ENCODE measurements around the gene DOHH.
"Not testable (repeated sequence)": the region's sequence is repeated elsewhere in the genome, so short reads cannot be mapped to it uniquely, and the experiment has no call there.

Gene DOHH

DNA sequence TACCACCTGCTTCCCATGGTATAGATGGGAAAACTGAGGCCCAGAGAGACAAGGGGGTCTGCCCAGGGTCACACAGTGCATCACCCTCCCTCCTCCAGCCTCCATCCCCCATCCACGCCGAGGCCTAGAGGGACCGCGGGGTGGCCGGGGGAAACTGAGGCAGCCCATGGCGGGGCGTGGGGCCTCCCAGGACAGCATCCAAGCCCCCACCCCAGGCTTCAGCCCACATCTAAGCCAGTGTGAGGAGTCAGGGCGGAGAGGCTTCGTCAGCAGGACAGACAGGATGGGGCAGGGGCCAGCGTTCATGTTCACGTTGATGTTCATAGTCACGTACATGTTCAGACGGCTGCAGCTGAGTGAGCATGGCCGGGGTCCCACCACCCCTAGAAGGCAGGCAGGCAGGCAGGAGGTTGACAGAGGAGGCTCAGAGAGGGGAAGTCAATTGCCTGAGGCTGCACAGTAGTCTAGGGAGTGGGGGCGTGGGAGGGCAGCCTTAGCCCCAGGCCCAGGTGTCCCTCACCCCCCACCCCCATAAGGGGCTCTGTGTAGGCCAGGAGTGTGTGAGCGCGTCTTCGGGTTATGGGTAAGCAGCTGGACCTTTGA lies 43.4 kb downstream of the DOHH start:
- no peak for DNase-seq

DNA sequence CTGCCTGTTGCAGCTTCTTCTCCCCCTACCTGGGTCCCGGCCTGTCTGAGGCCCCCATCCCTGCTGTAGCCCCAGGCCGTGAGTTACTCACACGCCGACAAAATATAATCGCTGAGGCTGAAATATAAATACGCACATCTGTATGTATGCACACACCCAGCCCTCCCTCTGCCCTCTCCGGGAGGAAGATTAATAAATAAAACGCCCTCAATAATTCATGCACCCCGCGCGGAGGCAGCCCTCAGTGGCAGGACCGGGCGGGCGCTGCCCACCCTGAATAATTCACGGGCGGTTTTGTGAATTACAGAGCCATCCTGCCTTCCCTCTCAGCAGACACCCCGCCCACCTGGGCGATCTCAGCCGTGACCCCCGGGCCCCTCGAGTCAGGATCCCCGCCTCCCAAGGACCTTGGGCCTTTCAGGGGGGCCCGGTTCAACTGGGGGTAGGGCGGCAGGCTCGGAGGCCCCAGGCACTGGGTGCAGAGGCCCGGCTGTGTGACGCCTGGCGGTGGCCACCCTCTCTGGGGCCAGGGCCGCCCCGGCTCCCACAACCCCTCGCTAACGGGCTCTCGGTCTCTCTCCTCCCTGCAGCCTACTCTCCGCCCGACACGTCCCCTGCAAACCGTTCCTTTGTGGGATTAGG lies 44.4 kb downstream of the DOHH start:
- no peak for DNase-seq

DNA sequence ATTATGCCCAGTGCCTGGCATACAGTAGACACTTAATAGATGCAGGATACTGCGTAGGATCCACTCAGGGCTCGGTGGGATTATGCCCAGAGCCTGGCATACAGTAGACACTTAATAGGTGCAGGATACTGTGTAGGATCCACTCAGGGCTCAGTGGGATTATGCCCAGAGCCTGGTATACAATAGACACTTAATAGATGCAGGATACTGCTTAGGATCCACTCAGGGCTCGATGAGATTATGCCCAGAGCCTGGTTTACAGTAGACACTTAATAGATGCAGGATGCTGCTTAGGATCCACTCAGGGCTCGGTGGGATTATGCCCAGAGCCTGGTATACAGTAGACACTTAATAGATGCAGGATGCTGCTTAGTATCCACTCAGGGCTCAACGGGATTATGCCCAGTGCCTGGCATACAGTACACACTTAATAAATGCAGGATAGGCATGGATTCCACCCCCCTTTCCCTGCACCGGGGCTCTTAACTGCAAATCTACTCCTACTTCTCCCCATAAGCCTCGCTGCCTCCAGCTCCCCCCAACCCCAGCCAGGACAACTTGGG lies 45.0 kb downstream of the DOHH start:
- DNase-seq: no peak

DNA sequence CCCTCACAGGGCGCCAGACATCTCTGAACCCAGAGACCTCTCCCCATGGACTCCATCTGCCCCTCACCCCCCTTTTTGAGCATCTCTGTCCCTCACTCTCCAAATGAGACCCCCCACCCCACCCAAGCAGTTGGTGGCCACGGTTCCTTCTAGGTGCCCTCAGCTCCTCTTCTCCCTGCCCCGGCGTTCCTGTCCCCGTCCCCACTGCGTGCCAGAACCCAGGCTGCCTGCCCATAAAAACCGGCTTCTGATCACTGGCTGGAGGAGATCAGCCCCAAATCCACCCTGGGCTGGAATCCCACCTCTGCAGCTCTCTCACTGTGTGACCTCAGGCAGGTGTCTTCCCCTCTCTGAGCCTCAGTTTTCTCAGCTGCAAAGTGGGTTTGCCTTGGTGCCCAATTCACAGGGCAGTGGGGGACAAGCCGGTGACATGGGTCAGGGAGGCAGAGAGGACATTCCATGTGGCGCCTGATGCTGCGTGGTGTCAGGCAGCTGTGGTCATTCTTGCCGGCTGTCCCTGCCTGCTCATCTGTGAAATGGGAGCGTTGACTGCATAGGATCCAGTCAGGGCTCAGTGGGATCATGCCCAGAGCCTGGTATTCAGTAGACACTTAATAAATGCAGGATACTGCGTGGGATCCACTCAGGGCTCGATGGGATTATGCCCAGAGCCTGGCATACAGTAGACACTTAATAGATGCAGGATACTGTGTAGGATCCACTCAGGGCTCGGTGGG lies 45.6 kb downstream of the DOHH start:
- DNase-seq: no peak

DNA sequence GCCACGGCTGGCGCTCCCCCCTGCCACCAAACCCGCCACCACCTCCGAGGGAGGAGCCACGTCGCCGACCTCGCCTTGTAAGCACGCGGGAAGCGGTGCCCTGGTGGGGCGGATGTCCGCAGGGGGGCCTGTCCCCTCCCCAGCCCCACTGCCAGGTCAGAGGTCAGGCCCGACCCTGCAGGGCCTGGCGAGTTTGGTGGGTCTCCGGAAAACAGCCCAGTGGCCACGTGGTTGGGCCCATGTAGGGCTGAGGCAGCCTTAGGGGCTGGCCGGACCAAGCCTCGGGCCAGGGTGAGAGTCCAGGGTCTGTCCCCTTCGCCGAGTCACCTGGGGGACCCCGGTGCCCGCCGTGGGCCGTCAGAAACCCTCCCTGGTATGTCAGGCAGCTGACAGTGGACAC lies 46.6 kb downstream of the DOHH start:
- DNase-seq: no peak

DNA sequence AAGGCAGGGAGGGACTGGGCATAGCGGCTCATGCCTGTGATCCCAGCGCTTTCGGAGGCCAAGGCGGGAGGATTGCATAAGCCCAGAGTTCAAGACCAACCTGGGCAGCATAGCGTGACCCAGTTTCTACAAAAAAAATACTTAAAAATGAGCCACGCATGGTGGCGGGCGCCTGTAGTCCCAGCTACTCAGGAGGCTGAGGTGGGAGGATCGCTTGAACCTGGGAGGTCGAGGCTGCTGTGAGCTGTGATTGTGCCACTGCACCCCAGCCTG lies 47.6 kb downstream of the DOHH start:
- DNase-seq: not testable (repeated sequence)

DNA sequence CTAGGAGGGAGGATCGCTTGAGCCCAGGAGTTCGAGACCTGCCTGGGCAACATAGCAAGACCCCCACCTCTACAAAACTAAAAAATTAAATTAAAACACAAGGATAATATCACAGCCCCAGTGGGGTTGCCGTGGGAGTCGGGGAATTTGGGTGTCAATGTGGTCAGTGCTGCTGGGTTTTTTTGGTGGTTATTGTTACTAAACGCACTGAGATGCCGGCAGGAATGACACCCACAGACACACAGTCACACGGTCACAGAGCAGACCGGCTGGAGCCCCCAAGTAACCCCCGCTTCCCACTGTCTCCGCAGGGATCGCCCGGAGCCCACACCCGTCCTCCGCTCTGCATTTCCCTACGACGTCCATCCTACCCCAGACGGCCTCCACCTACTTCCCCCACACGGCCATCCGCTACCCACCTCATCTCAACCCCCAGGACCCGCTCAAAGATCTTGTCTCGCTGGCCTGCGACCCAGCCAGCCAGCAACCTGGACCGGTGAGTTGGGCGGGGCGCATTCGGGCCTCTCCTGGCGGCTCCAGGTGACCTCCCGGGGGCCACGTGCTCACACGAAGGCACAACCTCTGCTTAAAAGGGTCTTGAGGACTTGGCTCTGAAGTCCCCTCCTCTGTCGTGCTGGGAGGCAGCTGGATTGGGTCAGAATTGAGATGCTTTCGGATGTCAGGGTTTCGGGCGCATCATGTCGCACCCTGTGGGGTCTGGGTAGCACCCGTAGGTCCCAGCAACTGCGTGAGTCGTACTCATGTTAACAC lies 48.1 kb downstream of the DOHH start:
- no peak for DNase-seq

DNA sequence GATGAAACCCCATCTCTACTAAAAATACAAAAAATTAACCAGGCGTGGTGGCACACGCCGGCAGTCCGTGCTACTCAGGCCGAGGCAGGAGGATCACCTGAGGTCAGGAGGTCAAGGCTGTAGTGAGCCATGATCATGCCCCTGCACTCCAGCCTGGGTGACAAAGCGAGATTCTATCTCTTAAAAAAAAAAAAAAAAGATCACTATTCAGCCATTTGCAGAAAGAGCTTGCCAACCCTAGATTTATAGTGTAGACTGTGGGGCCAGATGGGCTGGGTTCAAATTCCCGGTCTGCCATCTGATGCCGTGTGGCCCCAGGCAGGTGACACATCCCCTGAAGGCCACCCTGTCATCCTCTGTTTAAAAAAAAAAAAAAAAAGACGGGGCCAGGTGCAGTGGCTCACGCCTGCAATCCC lies 49.0 kb downstream of the DOHH start:
- DNase-seq: no peak

DNA sequence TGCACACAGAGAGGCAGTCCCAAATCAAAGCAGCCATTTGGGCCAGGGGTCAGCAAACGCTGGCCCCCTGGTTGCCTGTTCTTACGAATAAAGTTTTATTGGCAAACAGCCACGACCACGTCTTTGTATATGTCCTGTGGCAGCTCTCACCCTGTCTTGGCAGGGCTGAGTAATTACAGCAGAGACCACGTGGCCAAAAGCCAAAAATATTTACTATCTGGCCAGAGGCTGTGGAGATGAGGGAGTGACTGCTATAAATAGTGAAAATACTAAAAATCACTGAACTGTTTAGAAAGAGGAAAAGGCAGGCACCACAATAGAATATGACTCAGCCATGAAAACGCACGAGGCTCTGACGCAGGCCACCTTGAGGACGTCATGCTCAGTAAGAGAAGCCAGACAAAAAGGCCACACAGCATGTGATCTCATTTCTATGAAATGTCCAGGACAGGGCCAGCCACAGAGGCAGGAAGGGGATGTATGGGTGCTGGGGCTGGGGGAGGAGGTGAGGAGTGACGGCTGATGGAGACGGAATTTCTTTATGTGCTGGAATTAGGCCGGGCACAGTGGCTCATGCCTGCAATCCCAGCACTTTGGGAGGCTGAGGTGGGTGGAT lies 49.6 kb downstream of the DOHH start:
- no peak for DNase-seq

DNA sequence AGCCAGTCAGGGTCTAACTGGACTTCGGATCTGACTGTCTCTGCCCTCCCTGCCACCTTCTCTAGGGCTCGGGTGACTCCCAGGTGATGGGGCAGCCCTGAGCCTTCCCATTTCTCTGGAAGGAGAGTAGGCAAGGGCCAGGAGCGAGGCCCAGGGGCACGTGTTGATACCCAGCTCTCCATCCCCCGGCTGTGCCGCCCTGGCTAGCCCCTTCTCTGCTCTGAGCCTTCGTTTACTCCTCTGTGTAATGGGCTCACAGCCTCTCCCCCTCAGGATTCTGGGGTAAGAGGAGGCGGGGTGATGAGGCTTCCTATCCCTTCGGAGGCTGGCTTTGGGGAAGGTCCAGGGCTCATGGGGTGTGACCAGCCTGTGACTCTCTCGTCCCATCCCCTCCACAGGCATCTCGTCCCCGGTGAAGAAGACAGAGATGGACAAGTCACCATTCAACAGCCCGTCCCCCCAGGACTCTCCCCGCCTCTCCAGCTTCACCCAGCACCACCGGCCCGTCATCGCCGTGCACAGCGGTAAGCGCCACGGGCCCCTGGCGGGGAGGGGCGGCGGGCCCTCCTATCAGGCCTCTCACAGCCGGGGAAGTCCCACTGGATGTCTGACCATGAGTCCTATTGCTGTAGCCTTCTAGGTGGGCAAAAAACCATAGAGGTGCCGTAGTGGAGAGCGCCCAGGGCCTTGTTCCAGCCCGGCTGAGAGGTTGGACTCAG lies 51.7 kb downstream of the DOHH start:
- no peak for DNase-seq

DNA sequence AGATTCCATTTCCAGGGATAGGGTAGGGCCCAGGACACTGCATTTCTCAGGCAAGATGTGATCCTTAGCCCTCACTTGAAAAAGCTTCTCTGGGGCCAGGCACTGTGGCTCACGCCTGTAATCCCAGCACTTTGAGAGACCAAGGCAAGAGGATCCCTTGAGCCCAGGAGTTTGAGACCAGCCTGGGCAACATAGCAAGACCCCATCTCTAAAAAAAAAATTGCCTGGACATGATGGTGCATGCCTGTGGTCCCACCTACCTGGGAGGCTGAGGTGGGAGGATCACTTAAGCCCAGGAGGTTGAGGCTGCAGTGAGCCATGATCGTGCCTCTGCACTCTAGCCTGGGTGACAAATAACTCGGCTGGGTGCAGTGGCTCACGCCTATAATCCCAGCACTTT lies 53.8 kb downstream of the DOHH start:
- not testable (repeated sequence) for DNase-seq

DNA sequence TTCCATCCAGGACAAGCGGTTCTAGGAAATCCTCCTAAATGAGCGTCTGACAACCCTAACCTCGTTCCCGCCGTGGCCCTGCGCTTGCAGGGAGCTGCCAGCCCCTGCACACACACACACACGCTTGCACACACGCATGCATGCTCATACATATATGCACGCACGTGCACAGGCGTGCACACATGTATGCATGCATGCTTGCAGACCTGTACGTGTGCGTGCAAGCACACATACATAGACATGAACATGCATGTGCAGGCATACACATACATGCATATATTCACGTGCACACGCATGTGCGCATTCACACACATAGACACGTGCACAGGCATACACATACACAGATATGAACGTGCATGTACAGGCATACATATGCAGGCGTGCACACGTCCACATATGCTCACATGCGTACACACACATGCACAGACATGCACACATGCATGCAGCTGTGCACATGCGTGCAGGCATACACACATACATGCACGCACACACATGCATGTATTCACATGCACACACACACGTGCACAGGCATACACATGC lies 55.7 kb downstream of the DOHH start:
- no peak for DNase-seq

DNA sequence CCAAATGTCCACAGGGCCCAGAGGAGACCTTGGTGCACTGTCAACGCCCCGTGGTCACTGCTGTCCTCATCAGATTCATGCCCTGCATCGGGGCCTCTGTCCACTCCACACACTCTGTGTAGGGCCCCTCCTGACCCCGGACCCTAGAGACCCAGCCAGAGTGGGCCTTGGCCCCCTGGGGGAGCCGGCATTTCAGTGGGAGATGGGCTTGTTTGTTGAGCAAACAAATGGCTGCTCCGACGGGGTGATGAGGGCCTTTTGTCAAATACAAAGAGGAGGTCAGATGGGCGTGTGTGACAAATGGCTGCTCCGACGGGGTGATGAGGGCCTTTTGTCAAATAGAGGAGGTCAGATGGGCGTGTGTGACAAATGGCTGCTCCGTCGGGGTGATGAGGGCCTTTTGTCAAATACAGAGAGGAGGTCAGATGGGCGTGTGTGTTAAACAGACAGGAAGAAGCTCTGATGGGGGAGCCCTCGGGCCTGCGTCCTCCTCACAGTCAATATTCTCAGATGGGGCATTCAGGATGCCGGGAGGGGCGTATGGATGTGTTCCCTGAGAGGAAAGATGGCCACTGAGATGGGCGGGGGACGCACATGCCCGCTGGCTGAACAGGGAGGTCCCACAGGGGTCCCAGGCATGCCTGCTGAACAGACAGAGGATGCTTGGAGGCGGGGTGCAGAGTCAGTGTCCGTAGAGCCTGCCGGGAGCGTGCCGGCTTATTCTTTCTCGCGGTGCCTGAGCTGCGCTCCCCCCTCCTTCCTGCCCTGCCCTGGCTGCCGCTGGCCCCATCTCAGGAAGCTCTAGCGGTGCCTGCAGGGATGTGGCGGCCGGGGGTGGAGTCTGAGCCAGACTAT lies 56.4 kb downstream of the DOHH start:
- no peak for DNase-seq

DNA sequence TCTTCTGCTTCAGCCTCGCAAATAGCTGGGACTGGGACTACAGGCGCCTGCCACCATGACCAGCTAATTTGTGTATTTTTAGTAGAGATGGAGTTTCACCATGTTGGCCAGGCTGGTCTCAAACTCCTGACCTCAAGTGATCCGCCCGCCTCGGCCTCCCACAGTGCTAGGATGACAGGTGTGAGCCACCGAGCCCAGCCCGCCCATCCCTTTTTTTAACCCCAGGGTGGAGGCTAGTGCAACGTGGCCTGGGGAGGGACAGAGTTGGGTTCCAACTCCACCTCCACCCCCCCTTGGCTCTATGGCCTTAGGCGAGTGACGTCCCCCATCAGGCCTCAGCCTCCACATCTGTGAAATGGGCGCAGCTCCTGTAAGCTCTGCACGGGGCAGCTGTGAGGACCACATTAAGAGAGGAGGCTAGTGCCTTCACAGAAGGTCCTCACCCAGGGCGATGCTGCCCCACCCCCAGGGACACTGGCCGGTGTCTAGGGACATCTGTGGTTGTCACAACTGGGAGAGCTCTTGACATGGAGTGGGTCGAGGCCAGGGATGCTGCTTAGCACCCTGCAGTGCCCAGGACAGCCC lies 57.9 kb downstream of the DOHH start:
- no peak for DNase-seq

DNA sequence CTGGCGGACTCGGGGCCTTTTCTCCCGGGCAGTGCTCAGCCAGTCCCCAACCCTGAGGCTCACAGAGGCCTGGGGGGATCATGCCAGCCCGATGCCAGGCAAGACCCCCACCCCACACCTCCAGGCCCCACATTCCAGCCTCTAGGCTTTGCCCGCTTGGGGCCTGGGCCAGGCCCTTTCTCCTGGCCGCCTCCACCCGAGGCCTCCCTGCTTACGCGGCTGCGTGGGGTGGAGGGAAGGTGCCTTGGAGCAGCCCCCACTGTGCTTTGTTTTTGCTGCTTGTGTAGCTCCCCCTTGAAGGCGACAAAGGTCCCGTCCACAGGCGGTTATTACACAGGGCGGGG lies 58.5 kb downstream of the DOHH start:
- DNase-seq: no peak

DNA sequence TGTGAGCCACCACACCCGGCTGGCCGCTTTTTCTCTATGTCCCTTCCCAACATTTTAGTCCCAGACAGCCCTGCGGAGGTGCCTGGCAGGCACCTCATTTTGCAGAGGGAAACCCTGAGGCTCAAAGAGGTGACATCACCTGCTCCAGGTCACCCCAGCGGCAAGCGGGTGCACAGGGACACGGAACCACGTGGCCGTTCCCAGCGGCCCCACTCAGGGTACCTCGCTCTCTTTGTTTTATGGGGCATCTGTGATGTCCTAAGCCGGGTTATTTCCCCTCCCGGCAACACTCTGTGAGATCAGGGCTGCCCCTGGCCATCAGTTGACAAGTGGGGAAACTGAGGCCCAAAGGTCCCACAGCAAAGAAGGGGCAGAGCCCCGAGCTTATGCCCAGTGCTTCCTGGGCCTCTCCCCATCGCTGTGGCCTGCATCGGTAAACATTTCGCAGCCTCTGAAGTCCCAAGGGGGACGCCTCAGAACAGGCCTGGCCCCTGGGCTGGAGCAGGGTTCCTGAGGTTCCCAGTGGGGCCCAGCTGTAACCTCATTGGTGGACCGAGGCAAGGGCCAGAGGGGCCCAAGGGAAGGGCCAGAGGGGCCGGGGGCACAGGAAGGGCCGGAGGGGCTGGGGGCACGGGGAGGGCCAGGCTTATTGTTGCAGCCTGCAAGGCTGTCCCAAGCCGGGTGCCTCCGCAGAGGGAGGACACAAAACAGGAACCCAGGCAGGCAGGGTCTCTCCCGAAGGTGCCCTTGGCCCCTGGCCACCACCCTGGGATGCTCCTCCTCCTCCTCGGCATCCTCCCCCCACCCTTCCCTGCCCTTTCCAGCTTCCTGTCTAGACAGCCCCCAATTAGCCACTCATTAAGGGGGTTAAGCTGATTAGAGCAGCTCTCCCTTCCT lies 59.1 kb downstream of the DOHH start:
- DNase-seq: no peak

Data from GF-D8 (cell line).